Lower leg skin (tissue), 3 donors: ENCODE measurements around the gene ZNF777.

Source experiments
- CTCF ChIP-seq, 3 donors: fragments of 450-650 bp; IDR thresholded peaks; one replicate each; pipeline ENCODE4 v1.5.1; 2016; ENCODE audit warnings: antibody characterized with exemption in 3 of 3, mild to moderate bottlenecking in 3 of 3, moderate library complexity in 2 of 3
- POLR2A ChIP-seq, 2 donors: fragments of 450-650 bp; IDR thresholded peaks; one replicate each; pipeline ENCODE4 v1.6.1; 2016 to 2017; ENCODE audit warnings: antibody characterized with exemption in 2 of 2, mild to moderate bottlenecking in 1 of 2, moderate library complexity in 1 of 2

- no peak for TF ChIP-seq CTCF (IDR thresholded peaks at IDR 0.05)
- TF ChIP-seq POLR2A (IDR thresholded peaks at IDR 0.05): no peak
These were observed 36.0 kb upstream of the ZNF777 start for GRCh38 chr7:149496642-149497391.
